Activated B cell treated with CpG ODN at 0.5 μM for 24 hours (primary cell): Measurements from ENCODE around the gene CDK6. TPM values are rescaled to one million over a fixed set of nuclear protein-coding genes. Genes with fewer than 3 reads are reported as not detected.

Experiments
- ATAC-seq: fragments of 200-7000 bp; cut with Tn5 transposase; one replicate; pipeline ENCODE4 v1.10.0; 2021; ENCODE audit warnings: low read depth, mild to moderate bottlenecking, moderate library complexity
- CTCF ChIA-PET: fragments of 350-600 bp; sonication (Branson Sonifier 250); formaldehyde crosslinking; loops from one replicate; lab custom pipeline; 2021; ENCODE audit warnings: antibody characterized with exemption; lab: Charles Lee
- POLR2A ChIA-PET: fragments of 350-600 bp; sonication (Branson Sonifier 250); formaldehyde crosslinking; loops from one replicate; lab custom pipeline; 2021; ENCODE audit warnings: antibody characterized with exemption; lab: Charles Lee
- DNase-seq: peaks from one replicate; pipeline ENCODE4 v3.0.0; 2022
- H3K27ac Mint-ChIP-seq: one replicate; pipeline ENCODE4 v1.8.0; 2020; ENCODE audit warnings: mixed read lengths
- H3K27me3 Mint-ChIP-seq: one replicate; pipeline ENCODE4 v1.8.0; 2021; ENCODE audit warnings: mixed read lengths
- H3K36me3 Mint-ChIP-seq: one replicate; pipeline ENCODE4 v1.8.0; 2021; ENCODE audit warnings: low read depth, mixed read lengths
- H3K4me1 Mint-ChIP-seq: one replicate; pipeline ENCODE4 v1.8.0; 2021; ENCODE audit warnings: mixed read lengths
- H3K4me3 Mint-ChIP-seq: one replicate; pipeline ENCODE4 v1.8.0; 2020; ENCODE audit warnings: mild to moderate bottlenecking, mixed read lengths
- H3K9me3 Mint-ChIP-seq: one replicate; pipeline ENCODE4 v1.8.0; 2020; ENCODE audit warnings: mixed read lengths
- CTCF ChIP-seq: fragments of 200-600 bp; IDR thresholded peaks from one replicate; pipeline ENCODE4 v1.8.0; 2022; ENCODE audit warnings: antibody characterized with exemption, mild to moderate bottlenecking
- intact Hi-C: fragments of 100-400 bp; cut with micrococcal nuclease; formaldehyde crosslinking; loops from one replicate; pipeline ENCODE4 v1.15.1; 2024
- total RNA-seq: library from RNA; stranded (reverse); gene quantifications from 2 replicates; pipeline ENCODE4 v1.2.3, GENCODE V29; 2022

Gene CDK6
- total RNA-seq, 1 donor from 2014 or later: 30.5 TPM

GRCh38 chr7:92848851-92849250 lies 12.5 kb upstream of the CDK6 start:
- no peak overlapping the region for H3K4me3 Mint-ChIP-seq
- no peaks in the 10 kb centered on the region for H3K27me3 Mint-ChIP-seq
- H3K27ac Mint-ChIP-seq: no peak overlapping the region
- ATAC-seq (no peak), DNase-seq (no peak)
- no peaks in the 10 kb centered on the region for H3K9me3 Mint-ChIP-seq
- CTCF ChIA-PET: no interaction called here
- POLR2A ChIA-PET: no interaction called here
- TF ChIP-seq CTCF: no peak
- no peaks in the 10 kb centered on the region for H3K4me1 Mint-ChIP-seq
- no peaks in the 10 kb centered on the region for H3K36me3 Mint-ChIP-seq
- intact Hi-C loops: no loop called here

- DNase-seq (no peak), ATAC-seq (no peak)
- ChIA-PET POLR2A (interaction anchor here (0.7 kb wide), 1 partner anchor 132 kb away, joined by 3 read pairs; no protein-coding TSS in a partner anchor), CTCF (no interaction called here)
- no peaks in the 10 kb centered on the region for H3K9me3 Mint-ChIP-seq
- H3K4me3 Mint-ChIP-seq: no peak overlapping the region
- no peaks in the 10 kb centered on the region for H3K27me3 Mint-ChIP-seq
- no peak overlapping the region for H3K27ac Mint-ChIP-seq
- intact Hi-C loops: no loop called here
- no peak for TF ChIP-seq CTCF
- H3K36me3 Mint-ChIP-seq: no peaks in the 10 kb centered on the region
- no peaks in the 10 kb centered on the region for H3K4me1 Mint-ChIP-seq
Observed at GRCh38 chr7:92848441-92848840, 12.1 kb upstream of the CDK6 start.

GRCh38 chr7:92847305-92847704 lies 10.9 kb upstream of the CDK6 start:
- Mint-ChIP-seq H3K9me3 (no peaks in the 10 kb centered on the region), H3K4me1 (no peaks in the 10 kb centered on the region), H3K36me3 (no peaks in the 10 kb centered on the region), H3K4me3 (no peak overlapping the region), H3K27me3 (no peaks in the 10 kb centered on the region), H3K27ac (no peak overlapping the region)
- no peak for TF ChIP-seq CTCF
- ATAC-seq (no peak), DNase-seq (no peak)
- intact Hi-C loops: no loop called here
- CTCF ChIA-PET: no interaction called here
- POLR2A ChIA-PET: no interaction called here

- no peak for TF ChIP-seq CTCF
- no peak for ATAC-seq
Observed at GRCh38 chr7:92845736-92846135, 9.4 kb upstream of the CDK6 start.

GRCh38 chr7:92843781-92844180 lies 7.4 kb upstream of the CDK6 start:
- no peak overlapping the region for H3K27ac Mint-ChIP-seq
- no peaks in the 10 kb centered on the region for H3K4me1 Mint-ChIP-seq
- no peaks in the 10 kb centered on the region for H3K9me3 Mint-ChIP-seq
- no peak for DNase-seq
- ChIA-PET CTCF (no interaction called here), POLR2A (no interaction called here)
- no peaks in the 10 kb centered on the region for H3K27me3 Mint-ChIP-seq
- no peak for TF ChIP-seq CTCF
- intact Hi-C loops: no loop called here
- no peaks in the 10 kb centered on the region for H3K36me3 Mint-ChIP-seq
- H3K4me3 Mint-ChIP-seq: no peak overlapping the region
- no peak for ATAC-seq

More at GRCh38 chr7:92845736-92846135, 9.4 kb upstream of the CDK6 start:
- intact Hi-C loops: no loop called here
- Mint-ChIP-seq H3K9me3 (no peaks in the 10 kb centered on the region), H3K36me3 (no peaks in the 10 kb centered on the region), H3K4me3 (no peak overlapping the region), H3K27ac (no peak overlapping the region), H3K4me1 (no peaks in the 10 kb centered on the region), H3K27me3 (no peaks in the 10 kb centered on the region)
- no peak for DNase-seq
- POLR2A ChIA-PET: no interaction called here
- CTCF ChIA-PET: no interaction called here
